IMR-90 (cell line): ENCODE measurements around the gene LDHAL6B. TPM values are rescaled to one million over a fixed set of nuclear protein-coding genes. Genes with fewer than 3 reads are reported as not detected.

Experiments used
- ATAC-seq: fragments of 200-7000 bp; cut with Tn5 transposase; 2 replicates; pipeline ENCODE4 v1.9.1; 2020; ENCODE audit warnings: low read depth, mild to moderate bottlenecking, moderate library complexity
- BruUV-seq: library from RNA; stranded (reverse); fragments of 400-500 nt; replicated peaks from 2 replicates; lab custom pipeline; 2021; lab: Mats Ljungman, UMichigan
- CTCF ChIA-PET: fragments of 300-600 bp; formaldehyde crosslinking; extraction: SDS; loops from one replicate; lab custom pipeline; 2021; ENCODE audit warnings: antibody characterized with exemption; lab: Yijun Ruan, JAX
- POLR2A ChIA-PET: fragments of 300-600 bp; sonication (Branson Sonifier 250); formaldehyde crosslinking; loops from one replicate; lab custom pipeline; 2022; ENCODE audit warnings: antibody characterized with exemption; ENCODE audit not compliant: unreplicated experiment; lab: Charles Lee
- DNase-seq: peaks from one replicate; pipeline ENCODE4 v3.0.0; 2013
- H2AFZ ChIP-seq: replicated peaks from 2 replicates; pipeline ENCODE3; 2013; ENCODE audit warnings: low read length, mild to moderate bottlenecking; ENCODE audit not compliant: poor library complexity
- H2AK5ac ChIP-seq: 2 replicates; pipeline ENCODE4 v1.6.1; 2013; ENCODE audit warnings: low read depth, low read length, inconsistent platforms
- H2AK9ac ChIP-seq: replicated peaks from 2 replicates; pipeline ENCODE3; 2013; ENCODE audit warnings: mild to moderate bottlenecking, low read depth, low read length, moderate library complexity; ENCODE audit not compliant: poor library complexity
- H2BK120ac ChIP-seq: 2 replicates; pipeline ENCODE4 v1.6.1; 2013; ENCODE audit warnings: low read depth, low read length, inconsistent platforms
- H2BK15ac ChIP-seq: 3 replicates; pipeline ENCODE4 v1.6.1; 2013; ENCODE audit warnings: low read depth, low read length, inconsistent platforms
- H2BK20ac ChIP-seq: 2 replicates; pipeline ENCODE4 v1.6.1; 2013; ENCODE audit warnings: low read depth, mild to moderate bottlenecking, inconsistent platforms, low read length, moderate library complexity
- H2BK5ac ChIP-seq: 2 replicates; pipeline ENCODE4 v1.6.1; 2013; ENCODE audit warnings: mild to moderate bottlenecking, low read depth, low read length, inconsistent platforms; ENCODE audit not compliant: poor library complexity, severe bottlenecking
- H3K14ac ChIP-seq: replicated peaks from 2 replicates; pipeline ENCODE4 v1.6.1; 2013; ENCODE audit warnings: low read depth, low read length, inconsistent platforms
- H3K18ac ChIP-seq: 2 replicates; pipeline ENCODE4 v1.6.1; 2013; ENCODE audit warnings: low read depth, low read length, control low read depth
- H3K23ac ChIP-seq: 2 replicates; pipeline ENCODE4 v1.6.1; 2013; ENCODE audit warnings: low read depth, low read length, inconsistent platforms
- H3K27ac ChIP-seq: 2 replicates; pipeline ENCODE4 v1.5.1; 2013; ENCODE audit warnings: mild to moderate bottlenecking, control low read depth, low read length; ENCODE audit not compliant: insufficient read depth
- H3K27me3 ChIP-seq: 2 replicates; pipeline ENCODE4 v1.6.1; 2013; ENCODE audit warnings: low read length; ENCODE audit not compliant: control insufficient read depth, insufficient read depth
- H3K36me3 ChIP-seq: 2 replicates; pipeline ENCODE4 v1.6.1; 2013; ENCODE audit warnings: low read length, mixed read lengths; ENCODE audit not compliant: control insufficient read depth, insufficient read depth
- H3K4ac ChIP-seq: 2 replicates; pipeline ENCODE4 v1.6.1; 2013; ENCODE audit warnings: low read depth, low read length, inconsistent platforms
- H3K4me1 ChIP-seq: 2 replicates; pipeline ENCODE4 v1.6.1; 2013; ENCODE audit warnings: low read length, mixed read lengths; ENCODE audit not compliant: control insufficient read depth, insufficient read depth
- H3K4me2 ChIP-seq: 2 replicates; pipeline ENCODE4 v1.6.1; 2013; ENCODE audit warnings: low read depth, mild to moderate bottlenecking, control low read depth, low read length, moderate library complexity
- H3K4me3 ChIP-seq: 2 replicates; pipeline ENCODE4 v1.5.1; 2013; ENCODE audit warnings: low read depth, mild to moderate bottlenecking, control low read depth, low read length, moderate library complexity; ENCODE audit not compliant: insufficient read depth
- H3K56ac ChIP-seq: 2 replicates; pipeline ENCODE4 v1.6.1; 2013; ENCODE audit warnings: low read length, inconsistent platforms; ENCODE audit not compliant: insufficient read depth; ENCODE audit errors: extremely low read depth
- H3K79me1 ChIP-seq, 2 experiments: 2 replicates each; pipeline ENCODE4 v1.6.1; 2013; ENCODE audit warnings: low read length in 2 of 2, inconsistent platforms in 1 of 2, low read depth in 1 of 2
- H3K9ac ChIP-seq: 2 replicates; pipeline ENCODE4 v1.6.1; 2013; ENCODE audit warnings: low read depth, low read length, control low read depth
- H3K9me1 ChIP-seq: 2 replicates; pipeline ENCODE4 v1.6.1; 2013; ENCODE audit warnings: low read length, inconsistent platforms; ENCODE audit not compliant: insufficient read depth
- H3K9me3 ChIP-seq: 2 replicates; pipeline ENCODE4 v1.6.1; 2013; ENCODE audit warnings: low read length; ENCODE audit not compliant: control insufficient read depth, insufficient read depth
- H4K20me1 ChIP-seq: 2 replicates; pipeline ENCODE4 v1.6.1; 2013; ENCODE audit warnings: low read length, inconsistent platforms; ENCODE audit not compliant: insufficient read depth
- H4K5ac ChIP-seq: 2 replicates; pipeline ENCODE4 v1.6.1; 2013; ENCODE audit warnings: mild to moderate bottlenecking, low read depth, low read length, control low read depth
- H4K8ac ChIP-seq, 2 experiments: 2 replicates each; pipeline ENCODE4 v1.6.1; 2013; ENCODE audit warnings: low read depth in 2 of 2, low read length in 2 of 2, control low read depth in 1 of 2, inconsistent platforms in 1 of 2
- H4K91ac ChIP-seq: 2 replicates; pipeline ENCODE4 v1.6.1; 2013; ENCODE audit warnings: low read depth, low read length, inconsistent platforms; ENCODE audit not compliant: insufficient read depth
- BHLHE40 ChIP-seq: fragments of 150-350 bp; IDR thresholded peaks from 2 replicates; pipeline ENCODE4 v1.6.1; 2016; ENCODE audit warnings: mild to moderate bottlenecking, low read depth, low read length
- CEBPB ChIP-seq: IDR thresholded peaks from 2 replicates; pipeline ENCODE4 v1.6.1; 2012; ENCODE audit warnings: low read depth, low read length, improper control_type of control experiment
- CHD1 ChIP-seq: IDR thresholded peaks from 2 replicates; pipeline ENCODE4 v1.6.1; 2012; ENCODE audit warnings: low read depth, low read length, improper control_type of control experiment
- CTCF ChIP-seq: conservative IDR thresholded peaks from 2 replicates; pipeline ENCODE4 v1.5.1; 2012; ENCODE audit warnings: mild to moderate bottlenecking, low read depth, low read length, improper control_type of control experiment
- ELK1 ChIP-seq: fragments of 150-350 bp; IDR thresholded peaks from 2 replicates; pipeline ENCODE4 v1.6.1; 2016; ENCODE audit warnings: low read depth, mild to moderate bottlenecking, low read length, moderate library complexity, borderline replicate concordance
- FOS ChIP-seq: fragments of 150-350 bp; IDR thresholded peaks from 2 replicates; pipeline ENCODE4 v1.6.1; 2016; ENCODE audit warnings: low read depth, low read length
- MAFK ChIP-seq: IDR thresholded peaks from 2 replicates; pipeline ENCODE4 v1.6.1; 2012; ENCODE audit warnings: low read depth, low read length, improper control_type of control experiment
- MAZ ChIP-seq: IDR thresholded peaks from 2 replicates; pipeline ENCODE4 v1.6.1; 2012; ENCODE audit warnings: low read depth, mild to moderate bottlenecking, low read length, improper control_type of control experiment, moderate library complexity, borderline replicate concordance
- MXI1 ChIP-seq: IDR thresholded peaks from 2 replicates; pipeline ENCODE4 v1.6.1; 2012; ENCODE audit warnings: low read depth, mild to moderate bottlenecking, low read length, moderate library complexity, borderline replicate concordance
- NFE2L2 ChIP-seq: fragments of 150-350 bp; IDR thresholded peaks from 2 replicates; pipeline ENCODE4 v1.6.1; 2016; ENCODE audit warnings: low read depth, mild to moderate bottlenecking, low read length
- POLR2A ChIP-seq: IDR thresholded peaks from 2 replicates; pipeline ENCODE4 v1.6.1; 2012; ENCODE audit warnings: mild to moderate bottlenecking, low read depth, low read length
- RAD21 ChIP-seq: IDR thresholded peaks from 2 replicates; pipeline ENCODE4 v1.6.1; 2012; ENCODE audit warnings: low read length, improper control_type of control experiment
- RCOR1 ChIP-seq: IDR thresholded peaks from 2 replicates; pipeline ENCODE4 v1.6.1; 2012; ENCODE audit warnings: mild to moderate bottlenecking, low read length, improper control_type of control experiment; ENCODE audit not compliant: insufficient replicate concordance
- RFX5 ChIP-seq: IDR thresholded peaks from 2 replicates; pipeline ENCODE4 v1.8.0; 2012; ENCODE audit warnings: low read depth, mild to moderate bottlenecking, low read length, moderate library complexity
- SMC3 ChIP-seq: fragments of 150-350 bp; IDR thresholded peaks from 2 replicates; pipeline ENCODE4 v1.6.1; 2016; ENCODE audit warnings: low read depth, mild to moderate bottlenecking, antibody characterized with exemption, low read length, moderate library complexity
- WGBS, 2 experiments: methylation state at CpG; one replicate each; pipeline versions ENCODE4 v1.1.5 to v1.1.7; 2013; ENCODE audit warnings: missing lambda C conversion rate in 2 of 2; ENCODE audit not compliant: insufficient read length in 1 of 2; ENCODE audit errors: extremely low coverage in 2 of 2; 5-methylcytosine and 5-hydroxymethylcytosine counted together
- dilution Hi-C: fragments of 300-500 bp; cut with HindIII; formaldehyde crosslinking; loops from one replicate; pipeline ENCODE4 v1.14.3; 2018; ENCODE audit warnings: low sequenced_read_pairs; ENCODE audit not compliant: unreplicated experiment
- in situ Hi-C: fragments of 300-500 bp; cut with MboI; formaldehyde crosslinking; loops from 3 replicates; pipeline ENCODE4 v1.14.3; 2019; ENCODE audit warnings: low sequenced_read_pairs, inconsistent platforms, mixed read lengths
- intact Hi-C: fragments of 100-400 bp; cut with micrococcal nuclease; formaldehyde crosslinking; loops from 2 replicates; pipeline ENCODE4 v1.10.0; 2022
- polyA plus RNA-seq, 3 experiments: library from polyadenylated mRNA; depleted of rRNA; stranded (reverse); fragments of >200 nt; gene quantifications; 2 replicates each; pipeline ENCODE4 v1.2.3, GENCODE V29; 2012; ENCODE audit warnings: low replicate concordance in 1 of 3
- total RNA-seq: library from RNA; depleted of rRNA; stranded (reverse); fragments of >200 nt; gene quantifications from 2 replicates; pipeline ENCODE4 v1.2.3, GENCODE V29; 2012
- TF ChIP-seq, protein P1 (sequence below): fragments of 150-350 bp; IDR thresholded peaks from 2 replicates; pipeline ENCODE4 v1.6.1; 2017; ENCODE audit warnings: mild to moderate bottlenecking, antibody characterized with exemption, low read length, low read depth

The LDHAL6B gene
- total and polyA plus RNA-seq, 2 of the 4 experiments (the other 2 are of a cell fraction): not detected

- WGBS, 2 experiments: no CpG with 5 or more reads among the region's 5 CpGs
- Histone ChIP-seq H2AFZ (no peak overlapping the region), H3K4me1 (no peaks in the 10 kb centered on the region), H3K23ac (no peak overlapping the region), H3K18ac (no peak overlapping the region), H3K4me2 (no peak overlapping the region), H3K9me1 (0 out of 2 replicates have a peak, but pooled peaks cover 2% of the 10 kb centered on the region), H3K14ac (no peak overlapping the region), H3K27me3 (no peaks in the 10 kb centered on the region), H3K4me3 (no peak overlapping the region), H2BK5ac (no peak overlapping the region), H3K36me3 (no peaks in the 10 kb centered on the region; the same call in 1 of the 2 replicates), H3K9ac (no peak overlapping the region), H3K4ac (no peak overlapping the region), H4K20me1 (no peaks in the 10 kb centered on the region), H3K27ac (no peak overlapping the region), H4K5ac (no peak overlapping the region), H2BK20ac (no peak overlapping the region), H2AK5ac (no peak overlapping the region), H3K56ac (no peak overlapping the region), H4K8ac (no peak overlapping the region), H2BK15ac (no peak overlapping the region), H2AK9ac (no peak overlapping the region), H3K79me1 (peaks cover 27 to 28% of the 10 kb centered on the region in 2 experiments), H4K91ac (no peak overlapping the region), H2BK120ac (no peak overlapping the region), H3K9me3 (no peaks in the 10 kb centered on the region)
- no TSS peak for BruUV-seq
- dilution Hi-C loops: no loop called here
- TF ChIP-seq FOS (no peak), CTCF (no peak), POLR2A (no peak), RAD21 (no peak), MAFK (no peak), RFX5 (no peak), BHLHE40 (no peak), ELK1 (no peak), NFE2L2 (no peak), SMC3 (no peak), CHD1 (no peak), MXI1 (no peak), CEBPB (no peak), MAZ (no peak), RCOR1 (no peak)
- TF ChIP-seq, protein P1, sequence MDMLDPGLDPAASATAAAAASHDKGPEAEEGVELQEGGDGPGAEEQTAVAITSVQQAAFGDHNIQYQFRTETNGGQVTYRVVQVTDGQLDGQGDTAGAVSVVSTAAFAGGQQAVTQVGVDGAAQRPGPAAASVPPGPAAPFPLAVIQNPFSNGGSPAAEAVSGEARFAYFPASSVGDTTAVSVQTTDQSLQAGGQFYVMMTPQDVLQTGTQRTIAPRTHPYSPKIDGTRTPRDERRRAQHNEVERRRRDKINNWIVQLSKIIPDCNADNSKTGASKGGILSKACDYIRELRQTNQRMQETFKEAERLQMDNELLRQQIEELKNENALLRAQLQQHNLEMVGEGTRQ: no peak
- ATAC-seq (no peak), DNase-seq (no peak)
- in situ Hi-C loops: loop anchor here (10.0 kb wide), 1 partner anchor 251 kb away; no protein-coding TSS in a partner anchor
- CTCF ChIA-PET: interaction anchor here (0.7 kb wide), 1 partner anchor 46 kb away, joined by 3 read pairs; no protein-coding TSS in a partner anchor
- intact Hi-C loops: no loop called here
- POLR2A ChIA-PET: no interaction called here
Observed at GRCh38 chr15:59243622-59244021, 37.0 kb downstream of the LDHAL6B start.
